Inferior parietal cortex (tissue), 1 donor: ENCODE data around the gene RAB15.

ENCODE experiments used
- DNase-seq: peaks from one replicate; pipeline ENCODE4 v3.0.0-alpha.2; 2016; ENCODE audit errors: extremely low spot score

Gene RAB15

GRCh38 chr14:64971943-64972791, at the start of gene RAB15:
Gene RAB15, minus strand, starts transcription at chr14:64972336. Its CDS starts 260 bp downstream, at chr14:64972076.
- DNase-seq = no peak

GRCh38 chr14:65019944-65020566, 47.9 kb upstream of the RAB15 start:
- DNase-seq = peak; percentile 87

GRCh38 chr14:65016471-65016870, 44.3 kb upstream of the RAB15 start:
- no peak for DNase-seq

- peak; percentile 67 for DNase-seq
These were observed 43.3 kb upstream of the RAB15 start for GRCh38 chr14:65015391-65015790.

GRCh38 chr14:65012353-65012752, 40.2 kb upstream of the RAB15 start:
- DNase-seq = no peak

GRCh38 chr14:65011538-65011937, 39.4 kb upstream of the RAB15 start:
- no peak for DNase-seq

GRCh38 chr14:65010211-65010931, 38.2 kb upstream of the RAB15 start:
- no peak for DNase-seq

- DNase-seq = no peak
These were observed 35.1 kb upstream of the RAB15 start for GRCh38 chr14:65007202-65007601.

GRCh38 chr14:65006261-65006721, 34.2 kb upstream of the RAB15 start:
- DNase-seq = no peak

- DNase-seq = no peak
These were observed 31.3 kb upstream of the RAB15 start for GRCh38 chr14:65003394-65003793.

GRCh38 chr14:65002586-65003210, 30.6 kb upstream of the RAB15 start:
- DNase-seq = no peak

- no peak for DNase-seq
These were observed 29.6 kb upstream of the RAB15 start for GRCh38 chr14:65001723-65002122.

- no peak for DNase-seq
These were observed 28.9 kb upstream of the RAB15 start for GRCh38 chr14:65000898-65001591.

GRCh38 chr14:64998455-64998931, 26.4 kb upstream of the RAB15 start:
- DNase-seq = no peak

GRCh38 chr14:64997108-64997794, 25.1 kb upstream of the RAB15 start:
- peak; percentile 64 for DNase-seq

GRCh38 chr14:64995291-64995690, 23.2 kb upstream of the RAB15 start:
- no peak for DNase-seq

GRCh38 chr14:64994540-64994939, 22.4 kb upstream of the RAB15 start:
- DNase-seq = no peak

- DNase-seq = no peak
These were observed 21.3 kb upstream of the RAB15 start for GRCh38 chr14:64993266-64993930.

GRCh38 chr14:64992328-64992885, 20.3 kb upstream of the RAB15 start:
- no peak for DNase-seq

- no peak for DNase-seq
These were observed 18.8 kb upstream of the RAB15 start for GRCh38 chr14:64990939-64991338.
